Activated naive CD4-positive, alpha-beta T cell treated with anti-CD3 and anti-CD28 coated beads, Interleukin-2, amount 50 U/mL, for 16 hours (primary cell): ENCODE measurements around the gene SP110.
"Not testable (repeated sequence)": the region's sequence is repeated elsewhere in the genome, so short reads cannot be mapped to it uniquely, and the experiment has no call there.

Experiments
- DNase-seq: peaks from one replicate; pipeline ENCODE4 v3.0.0-alpha.2; 2020

The SP110 gene

DNA sequence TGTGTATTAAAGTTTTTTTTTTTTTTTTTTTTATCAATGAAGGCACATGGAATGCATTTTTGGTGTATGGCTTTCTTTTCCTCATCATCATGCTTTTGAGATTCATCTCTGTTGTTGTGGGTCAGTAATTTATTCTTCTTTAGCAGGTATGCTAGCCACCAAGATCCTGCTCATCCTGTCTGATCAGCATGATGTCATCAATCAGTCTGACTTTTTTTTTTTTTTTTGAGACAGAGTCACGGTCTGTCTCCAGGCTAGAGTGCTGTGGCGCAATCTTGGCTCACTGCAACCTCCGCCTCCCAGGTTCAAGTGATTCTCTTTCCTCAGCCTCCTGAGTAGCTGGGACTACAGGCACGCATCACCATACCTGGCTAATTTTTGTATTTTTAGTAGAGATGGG lies 3.0 kb upstream of the SP110 start:
- not testable (repeated sequence) for DNase-seq

DNA sequence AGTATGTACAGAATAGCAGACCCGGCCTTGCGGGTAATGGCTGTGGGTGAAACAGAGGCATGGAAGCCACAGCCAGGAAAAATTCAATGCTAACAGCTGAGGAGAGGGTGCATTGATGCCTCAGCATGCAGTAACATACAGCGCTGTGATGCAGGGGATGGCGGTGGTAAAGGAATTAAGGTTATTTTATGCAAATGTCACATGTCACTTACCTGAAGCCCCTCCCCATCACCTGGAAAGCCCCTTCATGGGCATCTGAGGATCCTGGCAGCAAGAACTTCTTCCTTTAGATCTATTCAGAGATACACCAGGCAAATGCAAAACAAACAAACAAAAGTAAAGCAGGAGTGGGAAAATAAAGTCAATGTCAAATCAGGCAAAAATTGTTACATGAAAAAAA lies 1.7 kb upstream of the SP110 start:
- no peak for DNase-seq

GRCh38 chr2:230220347-230220969 lies 674 bp upstream of the SP110 start:
- DNase-seq, result no peak

- DNase-seq, result no peak
Observed at GRCh38 chr2:230218421-230218820, 1.4 kb downstream of the SP110 start.

DNA sequence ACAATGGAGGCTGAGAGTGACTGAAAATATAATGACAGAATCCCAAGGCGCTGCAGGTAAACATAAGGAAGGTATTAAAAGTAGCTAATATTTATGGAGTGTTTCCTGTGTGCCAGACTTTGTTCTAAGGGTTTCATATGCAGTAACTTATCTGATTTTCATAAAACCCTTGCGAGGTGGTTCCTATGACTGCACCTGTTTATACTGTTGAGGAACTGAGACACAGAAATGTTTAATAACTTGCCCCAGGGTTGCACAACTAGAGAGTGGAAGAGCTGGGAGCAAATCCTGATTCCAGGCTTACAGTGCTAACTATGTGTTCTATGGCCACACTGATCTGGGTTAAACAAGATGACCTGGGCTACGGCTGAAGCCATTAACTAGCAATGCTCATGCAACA lies 2.4 kb downstream of the SP110 start:
- DNase-seq, result no peak

DNA sequence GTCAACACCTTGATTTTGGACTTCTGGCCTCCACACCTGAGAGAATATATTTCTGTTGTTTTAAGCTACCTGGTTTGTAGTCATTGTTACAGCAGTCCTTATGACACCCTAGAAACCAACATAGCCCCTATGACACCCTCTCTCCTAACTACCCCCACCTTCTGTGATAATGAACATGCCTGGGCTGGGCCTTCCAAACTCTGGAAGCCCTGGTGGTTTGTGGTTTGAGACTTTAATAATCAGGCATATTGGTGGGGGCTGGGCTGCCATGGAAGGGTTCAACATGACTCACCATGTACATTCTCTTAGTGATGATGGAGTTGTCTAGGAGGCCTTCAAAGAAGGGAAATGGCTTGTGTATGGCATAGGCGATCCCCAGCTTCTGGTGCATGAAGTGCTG lies 3.3 kb downstream of the SP110 start:
- no peak for DNase-seq

DNA sequence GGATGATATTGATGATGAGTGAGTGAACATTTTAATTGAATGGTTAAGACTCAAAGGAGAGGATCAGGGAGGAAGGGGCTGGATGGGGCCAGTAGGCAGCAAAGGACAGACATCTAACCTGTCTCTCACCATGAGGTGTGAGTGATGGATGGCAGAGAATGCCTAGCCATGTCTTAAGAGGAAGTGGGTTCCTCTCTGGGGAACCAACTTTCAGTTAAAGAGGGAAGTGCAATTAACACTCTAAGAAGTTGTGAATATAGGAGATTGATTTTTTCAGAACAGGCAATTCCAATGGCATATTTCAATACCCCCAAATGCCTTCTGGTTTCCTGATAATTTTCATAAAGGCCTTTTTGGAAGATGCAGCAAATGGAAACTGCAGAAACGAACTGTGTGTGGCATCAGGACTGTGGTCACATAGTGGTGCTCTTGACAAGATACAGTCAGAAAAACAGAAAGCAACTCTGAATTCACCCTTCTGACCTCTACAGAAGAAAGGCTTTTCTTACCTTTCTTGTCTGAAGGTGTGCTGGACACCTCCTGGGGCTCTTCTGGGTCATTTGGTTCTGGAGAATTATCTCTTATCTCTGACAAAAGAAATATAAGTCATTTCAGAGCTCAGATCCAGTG lies 10.2 kb downstream of the SP110 start:
- no peak for DNase-seq

GRCh38 chr2:230208576-230208975 lies 11.2 kb downstream of the SP110 start:
- DNase-seq, result no peak

- no peak for DNase-seq
Observed at GRCh38 chr2:230205721-230206120, 14.1 kb downstream of the SP110 start.

- no peak for DNase-seq
Observed at GRCh38 chr2:230205034-230205433, 14.8 kb downstream of the SP110 start.

DNA sequence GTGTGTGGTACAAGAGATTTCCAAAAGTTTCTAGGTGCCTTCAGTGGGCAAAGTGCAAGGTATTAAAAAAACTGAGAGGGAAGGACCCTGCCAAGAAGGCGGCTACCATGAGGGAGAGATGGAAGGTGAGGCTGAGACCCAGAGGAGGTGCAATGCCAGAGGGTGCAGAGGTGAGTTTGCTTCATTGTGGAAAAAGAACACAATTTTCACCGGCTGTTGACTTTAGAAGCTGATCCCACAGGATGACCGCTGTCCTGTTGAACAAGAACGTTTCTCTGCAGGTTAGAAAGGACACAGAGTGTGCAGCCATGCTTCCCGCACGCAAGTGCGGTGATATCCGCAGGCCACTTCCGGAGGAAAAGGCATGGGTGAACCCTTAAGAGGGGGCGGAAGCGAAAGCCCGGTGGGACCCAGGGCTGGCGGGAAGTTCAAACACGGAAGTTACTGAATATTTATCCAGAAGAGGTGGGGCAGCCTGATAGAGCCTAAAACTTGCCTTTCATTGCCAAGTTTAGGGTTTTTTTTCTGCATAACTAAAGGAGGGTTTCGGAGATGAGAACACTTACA lies 16.6 kb downstream of the SP110 start:
- DNase-seq, result no peak

DNA sequence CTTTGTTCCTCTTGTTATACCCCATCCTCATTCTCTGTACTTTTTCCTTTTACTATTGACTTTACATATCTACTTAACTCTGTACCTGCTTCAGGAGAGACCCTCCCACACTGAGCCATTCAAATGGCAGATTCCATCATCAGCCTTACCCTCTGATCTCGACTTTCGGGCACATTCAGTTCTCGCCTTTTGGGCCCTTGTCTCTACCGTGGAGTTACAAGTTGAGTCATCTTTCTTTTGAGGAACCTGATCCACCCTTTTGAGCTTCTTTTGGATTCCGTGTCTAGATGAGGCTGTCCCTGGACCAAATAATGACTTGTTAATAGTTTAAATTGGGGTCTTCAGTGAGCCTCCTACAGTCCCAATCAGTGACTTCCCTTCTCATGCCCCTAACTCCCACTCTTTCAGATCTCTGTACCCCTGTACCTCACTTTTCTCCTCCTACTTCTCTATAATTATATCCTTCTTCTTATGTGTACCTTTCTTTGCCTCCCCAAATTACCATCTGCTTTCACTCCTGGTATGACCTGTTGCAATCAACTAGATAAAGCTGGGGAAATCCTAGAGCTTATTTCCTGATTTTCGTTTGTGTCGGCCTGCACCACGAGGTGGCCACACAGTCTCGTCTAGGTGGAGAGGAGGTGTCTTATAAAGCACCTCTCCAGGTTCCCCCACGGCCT lies 17.2 kb downstream of the SP110 start:
- no peak for DNase-seq

GRCh38 chr2:230184727-230185578 lies 34.8 kb downstream of the SP110 start:
- DNase-seq, result no peak

DNA sequence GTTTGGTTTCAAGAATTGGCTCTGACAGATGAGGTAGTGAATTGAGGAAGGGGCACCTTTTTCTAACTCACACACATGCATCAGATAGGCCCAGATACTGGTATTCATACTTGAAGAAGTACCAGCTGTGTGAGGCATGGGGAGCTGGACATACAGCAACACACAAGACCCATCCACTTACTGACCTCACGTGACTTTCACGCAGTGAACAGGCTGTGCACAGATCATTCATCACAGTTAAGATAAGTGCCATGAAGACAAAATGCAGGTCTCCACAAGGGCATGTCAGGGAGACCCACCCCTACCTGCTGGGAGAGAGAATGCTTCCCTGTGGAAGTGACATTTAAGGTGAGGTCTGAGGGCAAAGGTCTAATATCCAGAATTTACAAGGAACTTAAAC lies 38.6 kb downstream of the SP110 start:
- DNase-seq, result no peak

- DNase-seq, result no peak
Observed at GRCh38 chr2:230179907-230180306, 39.9 kb downstream of the SP110 start.

- no peak for DNase-seq
Observed at GRCh38 chr2:230178546-230179485, 41.0 kb downstream of the SP110 start.

DNA sequence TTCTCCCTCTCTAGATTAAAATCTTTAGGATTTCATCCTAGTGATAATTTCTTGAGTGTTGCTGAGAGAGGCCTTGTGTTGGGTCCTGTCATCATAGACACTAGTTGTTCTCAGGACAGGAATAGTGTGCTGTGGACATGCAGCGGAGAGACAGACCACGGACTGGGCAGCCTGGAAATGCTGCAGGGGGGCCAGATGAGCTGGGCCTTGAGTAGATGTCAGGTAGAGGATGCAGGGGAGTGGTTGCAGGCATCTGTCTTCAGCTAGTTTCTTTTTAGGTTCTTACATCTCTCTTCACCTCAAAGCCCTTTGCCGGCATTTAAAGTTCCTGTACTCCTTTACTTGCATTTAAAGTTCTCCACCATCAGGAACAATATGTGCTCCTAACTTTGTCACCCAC lies 42.8 kb downstream of the SP110 start:
- no peak for DNase-seq

DNA sequence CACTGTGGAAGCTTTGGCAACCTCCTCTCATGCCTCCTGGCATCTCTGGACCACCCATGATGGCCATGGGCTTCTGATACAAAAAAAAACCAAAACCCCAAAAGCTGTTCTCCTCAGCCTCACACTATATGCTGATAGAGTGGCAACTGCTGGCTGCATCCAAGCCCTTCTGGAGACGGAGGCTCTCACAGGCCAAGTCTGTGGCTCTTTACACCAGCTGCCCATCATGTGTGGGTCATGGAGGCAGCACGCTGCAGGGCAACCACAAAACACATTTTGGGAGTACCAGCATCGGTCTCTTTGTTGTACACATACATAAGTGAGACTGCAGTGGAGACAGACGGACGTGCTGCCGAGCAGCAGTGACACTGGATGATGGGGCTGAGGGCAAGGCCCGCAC lies 45.3 kb downstream of the SP110 start:
- no peak for DNase-seq

GRCh38 chr2:230172852-230173251 lies 46.9 kb downstream of the SP110 start:
- no peak for DNase-seq

- no peak for DNase-seq
Observed at GRCh38 chr2:230172156-230172555, 47.6 kb downstream of the SP110 start.

GRCh38 chr2:230170532-230170931 lies 49.3 kb downstream of the SP110 start:
- DNase-seq, result no peak

GRCh38 chr2:230166557-230167170 lies 53.1 kb downstream of the SP110 start:
- DNase-seq, result no peak
